ENCODE results near the gene GHRL. TPM values are rescaled to one million over a fixed set of nuclear protein-coding genes. Genes with fewer than 3 reads are reported as not detected.

GHRL gene
- total and polyA plus RNA-seq, 2 donors from 2014 or later: 0.73 to 1.2 TPM

- no peak overlapping the region for H3K4me3 ChIP-seq (ENCODE audit: low read length in 3 of 3)
- H3K9me3 ChIP-seq (ENCODE audit: control insufficient read depth in 2 of 3, insufficient read depth in 1 of 3, low read length in 3 of 3): peaks cover 0 to 11% (median 0%) of the 10 kb centered on the region in 3 donors
- no peak overlapping the region for H3K27ac ChIP-seq (ENCODE audit: low read depth in 2 of 2, low read length in 2 of 2)
- peaks cover 0 to 4% (median 4%) of the 10 kb centered on the region in 3 donors for H3K4me1 ChIP-seq (ENCODE audit: control insufficient read depth in 2 of 3, insufficient read depth in 2 of 3, low read depth in 1 of 3, low read length in 3 of 3)
- FAIRE-seq: no peak
- intact Hi-C loops (cut with DNase I): no loop called here
- no peaks in the 10 kb centered on the region for H3K36me3 ChIP-seq (ENCODE audit: control insufficient read depth in 2 of 3, insufficient read depth in 3 of 3, low read length in 3 of 3)
- no peak overlapping the region for H3K9ac ChIP-seq (ENCODE audit: low read length in 3 of 3)
- DNase-seq: no peak
- no peak for TF ChIP-seq CTCF (IDR thresholded peaks at IDR 0.05; ENCODE audit: borderline replicate concordance, extremely low read depth, insufficient read depth)
- H3K27me3 ChIP-seq (ENCODE audit: control insufficient read depth, insufficient read depth, low read length): no peaks in the 10 kb centered on the region
Observed at GRCh38 chr3:10245081-10245712, 47.5 kb downstream of the GHRL start.

- H3K4me3 ChIP-seq (ENCODE audit: low read length in 3 of 3): no peak overlapping the region
- no peaks in the 10 kb centered on the region for H3K27me3 ChIP-seq (ENCODE audit: control insufficient read depth, insufficient read depth, low read length)
- peaks cover 0 to 11% (median 0%) of the 10 kb centered on the region in 3 donors for H3K9me3 ChIP-seq (ENCODE audit: control insufficient read depth in 2 of 3, insufficient read depth in 1 of 3, low read length in 3 of 3)
- intact Hi-C loops (cut with DNase I): no loop called here
- H3K27ac ChIP-seq (ENCODE audit: low read depth in 2 of 2, low read length in 2 of 2): no peak overlapping the region
- peaks cover 0 to 2% (median 0%) of the 10 kb centered on the region in 3 donors for H3K4me1 ChIP-seq (ENCODE audit: control insufficient read depth in 2 of 3, insufficient read depth in 2 of 3, low read depth in 1 of 3, low read length in 3 of 3)
- DNase-seq: no peak
- no peak overlapping the region for H3K9ac ChIP-seq (ENCODE audit: low read length in 3 of 3)
- no peak for FAIRE-seq
- TF ChIP-seq CTCF (IDR thresholded peaks at IDR 0.05; ENCODE audit: borderline replicate concordance, extremely low read depth, insufficient read depth): no peak
- no peaks in the 10 kb centered on the region for H3K36me3 ChIP-seq (ENCODE audit: control insufficient read depth in 2 of 3, insufficient read depth in 3 of 3, low read length in 3 of 3)
Observed at GRCh38 chr3:10244009-10244408, 48.7 kb downstream of the GHRL start.

GRCh38 chr3:10242182-10243065 lies 50.3 kb downstream of the GHRL start:
- peak in 1 of 5 donors; percentile 12 for DNase-seq
- no peak overlapping the region for H3K4me3 ChIP-seq (ENCODE audit: low read length in 3 of 3)
- H3K4me1 ChIP-seq (ENCODE audit: control insufficient read depth in 2 of 3, insufficient read depth in 2 of 3, low read depth in 1 of 3, low read length in 3 of 3): no peaks in the 10 kb centered on the region
- no peak overlapping the region for H3K27ac ChIP-seq (ENCODE audit: low read depth in 2 of 2, low read length in 2 of 2)
- TF ChIP-seq CTCF (IDR thresholded peaks at IDR 0.05; ENCODE audit: borderline replicate concordance, extremely low read depth, insufficient read depth): no peak
- peaks cover 0 to 11% (median 0%) of the 10 kb centered on the region in 3 donors for H3K9me3 ChIP-seq (ENCODE audit: control insufficient read depth in 2 of 3, insufficient read depth in 1 of 3, low read length in 3 of 3)
- H3K27me3 ChIP-seq (ENCODE audit: control insufficient read depth, insufficient read depth, low read length): no peaks in the 10 kb centered on the region
- FAIRE-seq: no peak
- no peaks in the 10 kb centered on the region for H3K36me3 ChIP-seq (ENCODE audit: control insufficient read depth in 2 of 3, insufficient read depth in 3 of 3, low read length in 3 of 3)
- intact Hi-C loops (cut with DNase I): no loop called here
- no peak overlapping the region for H3K9ac ChIP-seq (ENCODE audit: low read length in 3 of 3)

Data from kidney (tissue), 14 donors.